Upper lobe of left lung (tissue), 6 donors: ENCODE data around the gene DEXI. TPM values are rescaled to one million over a fixed set of nuclear protein-coding genes. Genes with fewer than 3 reads are reported as not detected.

Experiments used
- ATAC-seq, 2 donors: fragments of 200-7000 bp; cut with Tn5 transposase; one replicate each; pipeline ENCODE4 v1.9.1; 2022; ENCODE audit warnings: mild to moderate bottlenecking in 2 of 2, moderate library complexity in 2 of 2; ENCODE audit not compliant: low FRiP score in 2 of 2
- DNase-seq, 2 donors: peaks; one replicate each; pipeline ENCODE4 v3.0.0-alpha.2; 2019 to 2020
- H3K27ac ChIP-seq, 4 donors: fragments of 200-600 bp; sonication (generic); one replicate each; pipeline ENCODE4 v1.5.1; 2016 to 2019
- H3K27me3 ChIP-seq, 4 donors: fragments of 200-600 bp; sonication (generic); one replicate each; pipeline ENCODE4 v1.5.1; 2017 to 2019
- H3K36me3 ChIP-seq, 4 donors: fragments of 200-600 bp; sonication (generic); one replicate each; pipeline ENCODE4 v1.5.1; 2016 to 2019
- H3K4me1 ChIP-seq, 4 donors: fragments of 200-600 bp; sonication (generic); one replicate each; pipeline ENCODE4 v1.5.1; 2018 to 2019
- H3K4me3 ChIP-seq, 4 donors: fragments of 200-600 bp; sonication (generic); one replicate each; pipeline ENCODE4 v1.5.1; 2017 to 2019; ENCODE audit warnings: mild to moderate bottlenecking in 2 of 4, moderate library complexity in 1 of 4
- H3K9me3 ChIP-seq, 4 donors: fragments of 200-600 bp; sonication (generic); one replicate each; pipeline ENCODE4 v1.5.1; 2018 to 2019
- CTCF ChIP-seq, 6 experiments: fragments of 450-650 bp in 4 of 6; fragments of 200-600 bp in 2 of 6; sonication (generic) in 2 of 6; IDR thresholded peaks; one replicate each; pipeline ENCODE4 v1.5.1; 2016 to 2019; ENCODE audit warnings: antibody characterized with exemption in 6 of 6
- EP300 ChIP-seq, 4 donors: sonication (generic); formaldehyde crosslinking; IDR thresholded peaks; one replicate each; pipeline ENCODE4 v1.5.1; 2017; ENCODE audit warnings: antibody characterized with exemption in 4 of 4, control low read depth in 2 of 4
- POLR2A ChIP-seq, 4 donors: fragments of 450-650 bp; IDR thresholded peaks; one replicate each; pipeline ENCODE4 v1.5.1; 2016 to 2017; ENCODE audit warnings: antibody characterized with exemption in 4 of 4, mild to moderate bottlenecking in 2 of 4
- POLR2AphosphoS5 ChIP-seq, 2 donors: sonication (generic); formaldehyde crosslinking; IDR thresholded peaks; one replicate each; pipeline ENCODE4 v1.5.1; 2017; ENCODE audit warnings: antibody characterized with exemption in 2 of 2
- WGBS, 2 donors: methylation state at CpG; one replicate each; pipeline ENCODE4 v1.1.5; 2017 to 2018; 5-methylcytosine and 5-hydroxymethylcytosine counted together
- total RNA-seq, 6 donors: library from RNA; depleted of rRNA in 4 of 6; stranded (reverse); fragments of >200 nt in 4 of 6; gene quantifications; one replicate each; pipeline versions ENCODE4 v1.1.0 to v1.2.1, GENCODE V29; 2016 to 2021
- donor health status: DM: no; HTN: no; CAD: no; lungs with moderate emphysema.
- donor health status: DM: no; HTN: yes; CAD: no; lungs with severe emphysema.

The DEXI gene
- total RNA-seq, 6 donors from 2014 or later = 28.4 to 87.0 (median 55.1) TPM

GRCh38 chr16:10950393-10950792, 8.1 kb upstream of the DEXI start:
- H3K4me1 ChIP-seq = peaks cover 36 to 68% (median 42%) of the 10 kb centered on the region in 4 donors
- H3K4me3 ChIP-seq = no peak overlapping the region
- no peaks in the 10 kb centered on the region for H3K9me3 ChIP-seq
- H3K36me3 ChIP-seq = no peaks in the 10 kb centered on the region
- TF ChIP-seq POLR2AphosphoS5 (IDR thresholded peaks at IDR 0.05) = no peak
- TF ChIP-seq POLR2A (IDR thresholded peaks at IDR 0.05) = no peak
- no peak for TF ChIP-seq CTCF (IDR thresholded peaks at IDR 0.05)
- no peak for TF ChIP-seq EP300 (IDR thresholded peaks at IDR 0.05)
- H3K27ac ChIP-seq = peak overlapping the region in 1 of 4 donors; percentile 8
- DNase-seq = no peak
- no peaks in the 10 kb centered on the region for H3K27me3 ChIP-seq
- ATAC-seq = no peak
- whole genome bisulfite sequencing, 2 donors = 73 to 85% methylated on average over 5 of the region's 5 CpGs

GRCh38 chr16:10949424-10949970, 7.2 kb upstream of the DEXI start:
- TF ChIP-seq POLR2A (IDR thresholded peaks at IDR 0.05) = no peak
- no peak for TF ChIP-seq EP300 (IDR thresholded peaks at IDR 0.05)
- peak in 1 of 2 donors; percentile 6 for TF ChIP-seq POLR2AphosphoS5 (IDR thresholded peaks at IDR 0.05)
- peak in 4 of 6 experiments; percentile 15 to 38 (median 28) for TF ChIP-seq CTCF (IDR thresholded peaks at IDR 0.05)
- no peaks in the 10 kb centered on the region for H3K9me3 ChIP-seq
- 72 to 78% methylated on average over 7 of the region's 7 CpGs for WGBS, 2 donors
- ATAC-seq (peak; percentile 44), DNase-seq (peak in 1 of 2 donors; percentile 74)
- H3K4me1 ChIP-seq = peaks cover 41 to 68% (median 44%) of the 10 kb centered on the region in 4 donors
- H3K27ac ChIP-seq = peak overlapping the region in 1 of 4 donors; percentile 8
- H3K36me3 ChIP-seq = no peaks in the 10 kb centered on the region
- no peak overlapping the region for H3K4me3 ChIP-seq
- H3K27me3 ChIP-seq = no peaks in the 10 kb centered on the region

GRCh38 chr16:10947211-10947787, 5.0 kb upstream of the DEXI start:
- H3K4me1 ChIP-seq = peaks cover 43 to 73% (median 50%) of the 10 kb centered on the region in 4 donors
- DNase-seq = no peak
- WGBS, 2 donors = 74 to 84% methylated on average over 8 to 10 of the region's 10 CpGs
- H3K9me3 ChIP-seq = no peaks in the 10 kb centered on the region
- no peak for ATAC-seq
- H3K27me3 ChIP-seq = no peaks in the 10 kb centered on the region
- H3K4me3 ChIP-seq = no peak overlapping the region
- H3K36me3 ChIP-seq = no peaks in the 10 kb centered on the region
- TF ChIP-seq CTCF (IDR thresholded peaks at IDR 0.05) (no peak), POLR2A (IDR thresholded peaks at IDR 0.05) (no peak), POLR2AphosphoS5 (IDR thresholded peaks at IDR 0.05) (no peak), EP300 (IDR thresholded peaks at IDR 0.05) (no peak)
- H3K27ac ChIP-seq = peak overlapping the region in 3 of 4 donors; percentile 17 to 61 (median 28)

- 48 to 51% methylated on average over 5 of the region's 5 CpGs for WGBS, 2 donors
- peak in 1 of 2 donors; percentile 69 for DNase-seq
- H3K27ac ChIP-seq = peak overlapping the region in 3 of 4 donors; percentile 79 to 89 (median 87)
- H3K27me3 ChIP-seq = no peaks in the 10 kb centered on the region
- no peaks in the 10 kb centered on the region for H3K36me3 ChIP-seq
- no peak for ATAC-seq
- H3K4me3 ChIP-seq = peak overlapping the region in 2 of 4 donors; percentile 1 to 91
- no peak for TF ChIP-seq CTCF (IDR thresholded peaks at IDR 0.05)
- peak in 1 of 2 donors; percentile 9 for TF ChIP-seq POLR2AphosphoS5 (IDR thresholded peaks at IDR 0.05)
- peaks cover 43 to 76% (median 50%) of the 10 kb centered on the region in 4 donors for H3K4me1 ChIP-seq
- H3K9me3 ChIP-seq = no peaks in the 10 kb centered on the region
Observed at GRCh38 chr16:10946308-10946707, 4.0 kb upstream of the DEXI start.
